Sigmoid colon (tissue), 4 donors: ENCODE data around the gene PDZRN3.

ENCODE experiments used
- POLR2A ChIP-seq, 2 donors: fragments of 450-650 bp; IDR thresholded peaks; one replicate each; pipeline ENCODE4 v1.6.1; 2016; ENCODE audit warnings: antibody characterized with exemption in 2 of 2, mild to moderate bottlenecking in 2 of 2, moderate library complexity in 2 of 2
- POLR2AphosphoS5 ChIP-seq, 4 donors: sonication (generic); formaldehyde crosslinking; IDR thresholded peaks; one replicate each; pipeline ENCODE4 v1.6.1; 2017; ENCODE audit warnings: antibody characterized with exemption in 4 of 4
- TF ChIP-seq, protein P1 (sequence below), 4 experiments: fragments of 450-650 bp in 3 of 4; fragments of 200-600 bp in 1 of 4; IDR thresholded peaks; one replicate each; pipeline ENCODE4 v1.5.1; 2016 to 2019; ENCODE audit warnings: antibody characterized with exemption in 4 of 4, mild to moderate bottlenecking in 3 of 4, moderate library complexity in 2 of 4

DNA sequence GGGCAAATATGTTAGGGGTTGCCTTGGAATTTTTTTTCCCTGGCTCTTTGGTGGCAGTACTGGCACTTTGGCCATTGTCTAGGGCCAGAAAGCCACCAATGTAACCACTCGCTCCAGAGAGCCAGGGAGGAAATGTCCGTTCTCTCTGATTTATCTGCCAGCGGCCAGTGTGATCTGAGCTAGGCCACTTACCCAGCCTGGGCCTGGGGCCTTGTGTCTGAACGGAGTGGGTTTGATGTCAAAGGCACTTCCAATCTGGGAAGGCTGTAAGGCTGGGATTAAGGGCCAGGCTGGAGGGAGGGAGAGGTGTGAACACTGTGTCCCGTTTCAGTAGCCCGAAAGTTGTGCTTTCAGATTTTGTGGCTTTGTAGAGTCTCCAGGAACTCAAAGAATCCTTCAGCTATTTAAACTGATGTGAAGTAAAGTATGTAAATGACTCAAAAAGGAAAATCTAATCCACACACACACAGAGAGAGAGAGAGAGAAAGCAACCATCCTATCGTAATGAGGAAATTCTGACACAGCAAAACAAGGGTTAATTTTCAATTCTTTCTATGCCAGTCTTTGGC, 271.0 kb downstream of the PDZRN3 start:
- TF ChIP-seq POLR2A (IDR thresholded peaks at IDR 0.05) (no peak), POLR2AphosphoS5 (IDR thresholded peaks at IDR 0.05) (no peak)
- TF ChIP-seq, protein P1, sequence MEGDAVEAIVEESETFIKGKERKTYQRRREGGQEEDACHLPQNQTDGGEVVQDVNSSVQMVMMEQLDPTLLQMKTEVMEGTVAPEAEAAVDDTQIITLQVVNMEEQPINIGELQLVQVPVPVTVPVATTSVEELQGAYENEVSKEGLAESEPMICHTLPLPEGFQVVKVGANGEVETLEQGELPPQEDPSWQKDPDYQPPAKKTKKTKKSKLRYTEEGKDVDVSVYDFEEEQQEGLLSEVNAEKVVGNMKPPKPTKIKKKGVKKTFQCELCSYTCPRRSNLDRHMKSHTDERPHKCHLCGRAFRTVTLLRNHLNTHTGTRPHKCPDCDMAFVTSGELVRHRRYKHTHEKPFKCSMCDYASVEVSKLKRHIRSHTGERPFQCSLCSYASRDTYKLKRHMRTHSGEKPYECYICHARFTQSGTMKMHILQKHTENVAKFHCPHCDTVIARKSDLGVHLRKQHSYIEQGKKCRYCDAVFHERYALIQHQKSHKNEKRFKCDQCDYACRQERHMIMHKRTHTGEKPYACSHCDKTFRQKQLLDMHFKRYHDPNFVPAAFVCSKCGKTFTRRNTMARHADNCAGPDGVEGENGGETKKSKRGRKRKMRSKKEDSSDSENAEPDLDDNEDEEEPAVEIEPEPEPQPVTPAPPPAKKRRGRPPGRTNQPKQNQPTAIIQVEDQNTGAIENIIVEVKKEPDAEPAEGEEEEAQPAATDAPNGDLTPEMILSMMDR (IDR thresholded peaks at IDR 0.05), result no peak
